Neuronal stem cell (in vitro differentiated cells): ENCODE results near the gene SESN3.

ENCODE experiments used
- DNase-seq: peaks from one replicate; pipeline ENCODE4 v3.0.0-alpha.2; 2013; ENCODE audit warnings: low spot score
- H2AFZ ChIP-seq: one replicate; pipeline ENCODE4 v1.6.1; 2013; ENCODE audit warnings: mild to moderate bottlenecking, low read length, inconsistent platforms
- H2AK5ac ChIP-seq: 2 replicates; pipeline ENCODE4 v1.6.1; 2013; ENCODE audit warnings: low read depth, mild to moderate bottlenecking, inconsistent platforms, low read length, moderate library complexity, mixed read lengths
- H2BK120ac ChIP-seq: 2 replicates; pipeline ENCODE4 v1.6.1; 2013; ENCODE audit warnings: low read depth, mild to moderate bottlenecking, inconsistent platforms, low read length, moderate library complexity, mixed read lengths
- H2BK12ac ChIP-seq: one replicate; pipeline ENCODE4 v1.6.1; 2013; ENCODE audit warnings: low read length, inconsistent platforms
- H2BK15ac ChIP-seq: 2 replicates; pipeline ENCODE4 v1.6.1; 2013; ENCODE audit warnings: mild to moderate bottlenecking, low read length, inconsistent platforms, mixed read lengths
- H2BK5ac ChIP-seq: one replicate; pipeline ENCODE4 v1.6.1; 2013; ENCODE audit warnings: inconsistent platforms, mild to moderate bottlenecking, low read length, moderate library complexity
- H3K14ac ChIP-seq: one replicate; pipeline ENCODE4 v1.6.1; 2013; ENCODE audit warnings: low read length, inconsistent platforms
- H3K18ac ChIP-seq: 2 replicates; pipeline ENCODE4 v1.6.1; 2013; ENCODE audit warnings: low read length, inconsistent platforms
- H3K23ac ChIP-seq: 2 replicates; pipeline ENCODE4 v1.6.1; 2013; ENCODE audit warnings: low read depth, mild to moderate bottlenecking, mixed read lengths, low read length, inconsistent platforms; ENCODE audit not compliant: poor library complexity
- H3K27ac ChIP-seq: replicated peaks from 3 replicates; pipeline ENCODE4 v1.5.1; 2013; ENCODE audit warnings: low read length, inconsistent platforms
- H3K27me3 ChIP-seq, 3 experiments: 2 replicates each; pipeline ENCODE4 v1.6.1; 2013; ENCODE audit warnings: low read length in 3 of 3, mild to moderate bottlenecking in 2 of 3, inconsistent platforms in 1 of 3, low read depth in 1 of 3, mixed read lengths in 1 of 3, moderate library complexity in 1 of 3; ENCODE audit not compliant: control insufficient read depth in 3 of 3, insufficient read depth in 3 of 3
- H3K36me3 ChIP-seq, 2 donors: replicated peaks in 1 of 2; 2 replicates each; pipeline ENCODE4 v1.6.1; 2013; ENCODE audit warnings: low read length in 2 of 2; ENCODE audit not compliant: control insufficient read depth in 2 of 2, insufficient read depth in 2 of 2
- H3K4ac ChIP-seq: 2 replicates; pipeline ENCODE4 v1.6.1; 2013; ENCODE audit warnings: inconsistent platforms, mild to moderate bottlenecking, low read length, moderate library complexity
- H3K4me1 ChIP-seq, 2 donors: 1 replicate in 1 of 2; 2 replicates in 1 of 2; pipeline ENCODE4 v1.6.1; 2013; ENCODE audit warnings: low read length in 2 of 2, low read depth in 1 of 2; ENCODE audit not compliant: control insufficient read depth in 2 of 2, insufficient read depth in 1 of 2
- H3K4me2 ChIP-seq: one replicate; pipeline ENCODE4 v1.6.1; 2013; ENCODE audit warnings: mild to moderate bottlenecking, low read length, inconsistent platforms; ENCODE audit not compliant: insufficient read depth, poor library complexity, severe bottlenecking
- H3K4me3 ChIP-seq, 2 donors: 2 replicates each; pipeline ENCODE4 v1.5.1; 2013; ENCODE audit warnings: low read length in 2 of 2, mild to moderate bottlenecking in 2 of 2, inconsistent platforms in 1 of 2, moderate library complexity in 1 of 2
- H3K79me1 ChIP-seq: one replicate; pipeline ENCODE4 v1.6.1; 2013; ENCODE audit warnings: low read depth, mild to moderate bottlenecking, inconsistent platforms, low read length, moderate library complexity
- H3K9ac ChIP-seq: one replicate; pipeline ENCODE4 v1.6.1; 2013; ENCODE audit warnings: mild to moderate bottlenecking, low read depth, low read length, inconsistent platforms; ENCODE audit not compliant: poor library complexity
- H3K9me3 ChIP-seq, 2 donors: replicated peaks in 1 of 2; 2 replicates each; pipeline versions ENCODE3 to v1.6.1; 2013; ENCODE audit warnings: low read length in 2 of 2, mild to moderate bottlenecking in 2 of 2, inconsistent platforms in 1 of 2, low read depth in 1 of 2, mixed read lengths in 1 of 2, moderate library complexity in 1 of 2; ENCODE audit not compliant: control insufficient read depth in 2 of 2, insufficient read depth in 1 of 2
- H4K8ac ChIP-seq: one replicate; pipeline ENCODE4 v1.6.1; 2013; ENCODE audit warnings: low read depth, mild to moderate bottlenecking, inconsistent platforms, low read length, moderate library complexity
- H4K91ac ChIP-seq: one replicate; pipeline ENCODE4 v1.6.1; 2013; ENCODE audit warnings: low read length, low read depth, mild to moderate bottlenecking, inconsistent platforms; ENCODE audit not compliant: poor library complexity
- WGBS, 2 donors: extraction: QIAGEN DNeasy Blood & Tissue Kit; methylation state at CpG; one replicate each; pipeline ENCODE4 v1.1.7; 2013; ENCODE audit warnings: missing lambda C conversion rate in 2 of 2, mixed read lengths in 1 of 2; ENCODE audit not compliant: insufficient read length in 2 of 2, insufficient replicate concordance in 1 of 2; ENCODE audit errors: extremely low coverage in 2 of 2; 5-methylcytosine and 5-hydroxymethylcytosine counted together

Gene SESN3

GRCh38 chr11:95149651-95150364 lies 81.2 kb downstream of the SESN3 start:
- H3K4me1 ChIP-seq: peaks cover 11 to 16% of the 10 kb centered on the region in 2 donors
- H2AFZ ChIP-seq: peak overlapping the region; percentile 83
- H3K4me3 ChIP-seq: peak overlapping the region in 1 of 2 donors; percentile 78
- WGBS, 2 donors: no CpG with 5 or more reads among the region's 23 CpGs
- peak overlapping the region; percentile 93 for H2BK15ac ChIP-seq
- no peaks in the 10 kb centered on the region for H3K79me1 ChIP-seq
- no peak overlapping the region for H3K9ac ChIP-seq
- no peaks in the 10 kb centered on the region for H3K9me3 ChIP-seq
- H3K36me3 ChIP-seq: no peaks in the 10 kb centered on the region
- peak overlapping the region; percentile 67 for H3K18ac ChIP-seq
- no peak overlapping the region for H4K8ac ChIP-seq
- peak overlapping the region; percentile 35 for H3K27ac ChIP-seq
- peak overlapping the region; percentile 90 for H2AK5ac ChIP-seq
- H2BK120ac ChIP-seq: peak overlapping the region; percentile 2
- peak overlapping the region; percentile 1 for H4K91ac ChIP-seq
- DNase-seq: peak; percentile 79
- peak overlapping the region; percentile 92 for H3K4me2 ChIP-seq
- no peak overlapping the region for H3K4ac ChIP-seq
- peak overlapping the region; percentile 2 for H2BK12ac ChIP-seq
- H3K14ac ChIP-seq: no peak overlapping the region
- no peak overlapping the region for H2BK5ac ChIP-seq
- H3K23ac ChIP-seq: no peak overlapping the region
- H3K27me3 ChIP-seq: no peaks in the 10 kb centered on the region

- no peaks in the 10 kb centered on the region for H3K27me3 ChIP-seq
- no peak overlapping the region for H2BK120ac ChIP-seq
- H3K79me1 ChIP-seq: no peaks in the 10 kb centered on the region
- H2AK5ac ChIP-seq: no peak overlapping the region
- no peak for DNase-seq
- H2BK12ac ChIP-seq: no peak overlapping the region
- WGBS, 2 donors: no CpG with 5 or more reads among the region's 2 CpGs
- no peaks in the 10 kb centered on the region for H3K36me3 ChIP-seq
- H3K27ac ChIP-seq: no peak overlapping the region
- H3K4me2 ChIP-seq: no peak overlapping the region
- no peak overlapping the region for H3K14ac ChIP-seq
- H3K4me3 ChIP-seq: no peak overlapping the region
- no peak overlapping the region for H2BK15ac ChIP-seq
- peaks cover 11 to 16% of the 10 kb centered on the region in 2 donors for H3K4me1 ChIP-seq
- H3K9me3 ChIP-seq: no peaks in the 10 kb centered on the region
- no peak overlapping the region for H2AFZ ChIP-seq
- H3K18ac ChIP-seq: no peak overlapping the region
- no peak overlapping the region for H3K23ac ChIP-seq
- no peak overlapping the region for H4K91ac ChIP-seq
- no peak overlapping the region for H4K8ac ChIP-seq
- no peak overlapping the region for H3K4ac ChIP-seq
- H2BK5ac ChIP-seq: no peak overlapping the region
- H3K9ac ChIP-seq: no peak overlapping the region
Observed at GRCh38 chr11:95148938-95149337, 82.1 kb downstream of the SESN3 start.

- H3K4me3 ChIP-seq: no peak overlapping the region
- H2BK120ac ChIP-seq: no peak overlapping the region
- H4K91ac ChIP-seq: no peak overlapping the region
- no peak for DNase-seq
- H3K23ac ChIP-seq: no peak overlapping the region
- no peak overlapping the region for H3K4ac ChIP-seq
- H2AK5ac ChIP-seq: no peak overlapping the region
- no peak overlapping the region for H2BK5ac ChIP-seq
- H3K4me2 ChIP-seq: no peak overlapping the region
- no peak overlapping the region for H4K8ac ChIP-seq
- peak overlapping the region; percentile 97 for H2BK12ac ChIP-seq
- H3K4me1 ChIP-seq: peaks cover 11 to 16% of the 10 kb centered on the region in 2 donors
- H3K27me3 ChIP-seq: no peaks in the 10 kb centered on the region
- no peak overlapping the region for H3K18ac ChIP-seq
- no peaks in the 10 kb centered on the region for H3K9me3 ChIP-seq
- H3K9ac ChIP-seq: no peak overlapping the region
- no peak overlapping the region for H3K27ac ChIP-seq
- no peaks in the 10 kb centered on the region for H3K79me1 ChIP-seq
- no peak overlapping the region for H2AFZ ChIP-seq
- no peak overlapping the region for H2BK15ac ChIP-seq
- H3K36me3 ChIP-seq: no peaks in the 10 kb centered on the region
- no peak overlapping the region for H3K14ac ChIP-seq
Observed at GRCh38 chr11:95148406-95148805, 82.6 kb downstream of the SESN3 start.

GRCh38 chr11:95147364-95147905 lies 83.6 kb downstream of the SESN3 start:
- H3K27ac ChIP-seq: no peak overlapping the region

More at GRCh38 chr11:95147364-95147905, 83.6 kb downstream of the SESN3 start:
- H3K36me3 ChIP-seq: no peaks in the 10 kb centered on the region
- peaks cover 11 to 16% of the 10 kb centered on the region in 2 donors for H3K4me1 ChIP-seq
- no peak overlapping the region for H3K4me3 ChIP-seq
- H3K27me3 ChIP-seq: no peaks in the 10 kb centered on the region
- DNase-seq: no peak
- H3K14ac ChIP-seq: no peak overlapping the region
- no peak overlapping the region for H3K4me2 ChIP-seq
- H3K18ac ChIP-seq: no peak overlapping the region
- WGBS, 2 donors: no CpG with 5 or more reads among the region's 4 CpGs
- H2AFZ ChIP-seq: peak overlapping the region; percentile 25
- H3K9ac ChIP-seq: no peak overlapping the region
- no peak overlapping the region for H2BK120ac ChIP-seq
- H4K91ac ChIP-seq: no peak overlapping the region
- H3K4ac ChIP-seq: no peak overlapping the region
- H3K23ac ChIP-seq: no peak overlapping the region
- no peak overlapping the region for H2BK15ac ChIP-seq
- no peak overlapping the region for H4K8ac ChIP-seq
- no peaks in the 10 kb centered on the region for H3K79me1 ChIP-seq
- no peak overlapping the region for H2BK12ac ChIP-seq
- H2AK5ac ChIP-seq: no peak overlapping the region
- no peak overlapping the region for H2BK5ac ChIP-seq
- no peaks in the 10 kb centered on the region for H3K9me3 ChIP-seq
